B cell (primary cell): Measurements from ENCODE around the gene PYURF. TPM values are rescaled to one million over a fixed set of nuclear protein-coding genes. Genes with fewer than 3 reads are reported as not detected.

Experiments
- ATAC-seq: fragments of 200-7000 bp; cut with Tn5 transposase; one replicate; pipeline ENCODE4 v1.10.0; 2021; ENCODE audit warnings: low read depth, mild to moderate bottlenecking, moderate number of reproducible peaks, moderate library complexity
- CTCF ChIA-PET: fragments of 350-600 bp; sonication (Branson Sonifier 250); formaldehyde crosslinking; loops from one replicate; lab custom pipeline; 2021; ENCODE audit warnings: antibody characterized with exemption, inconsistent platforms; lab: Charles Lee
- POLR2A ChIA-PET: fragments of 350-600 bp; sonication (Branson Sonifier 250); formaldehyde crosslinking; loops from one replicate; lab custom pipeline; 2021; ENCODE audit warnings: antibody characterized with exemption; lab: Charles Lee
- DNase-seq: peaks from one replicate; pipeline ENCODE4 v3.0.0; 2013
- H2AFZ ChIP-seq: 2 replicates; pipeline ENCODE4 v1.6.1; 2012; ENCODE audit warnings: mild to moderate bottlenecking, low read depth, low read length; ENCODE audit not compliant: insufficient read depth, poor library complexity, severe bottlenecking
- H3K27ac ChIP-seq, 2 donors: 1 replicate in 1 of 2; 2 replicates in 1 of 2; pipeline ENCODE4 v1.5.1; 2012 to 2013; ENCODE audit warnings: low read length in 2 of 2, mild to moderate bottlenecking in 2 of 2, moderate library complexity in 1 of 2
- H3K27me3 ChIP-seq, 4 experiments: fragments of 200-600 bp in 1 of 4; sonication (generic) in 1 of 4; replicated peaks in 1 of 4; 1 replicate in 2 of 4; 2 replicates in 2 of 4; pipeline versions ENCODE4 v1.6.1 to v1.7.0; 2013 to 2016; ENCODE audit warnings: low read length in 3 of 4, mild to moderate bottlenecking in 2 of 4, mixed read lengths in 1 of 4, moderate library complexity in 1 of 4; ENCODE audit not compliant: insufficient read depth in 4 of 4, control insufficient read depth in 3 of 4; ENCODE audit errors: control extremely low read depth in 1 of 4
- H3K36me3 ChIP-seq, 2 experiments: replicated peaks in 1 of 2; 1 replicate in 1 of 2; 2 replicates in 1 of 2; pipeline versions ENCODE4 v1.6.1 to v1.7.1; 2013; ENCODE audit warnings: low read length in 1 of 2; ENCODE audit not compliant: insufficient read depth in 2 of 2, control insufficient read depth in 1 of 2; ENCODE audit errors: control extremely low read depth in 1 of 2, extremely low read depth in 1 of 2
- H3K4me1 ChIP-seq, 2 donors: fragments of 200-600 bp in 1 of 2; sonication (generic) in 1 of 2; 1 replicate in 1 of 2; 2 replicates in 1 of 2; pipeline versions ENCODE4 v1.5.1 to v1.6.1; 2013 to 2017; ENCODE audit warnings: low read length in 2 of 2; ENCODE audit not compliant: control insufficient read depth in 2 of 2, insufficient read depth in 2 of 2
- H3K4me2 ChIP-seq: replicated peaks from 2 replicates; pipeline ENCODE3; 2012; ENCODE audit warnings: mild to moderate bottlenecking, low read depth, low read length; ENCODE audit not compliant: poor library complexity, severe bottlenecking
- H3K4me3 ChIP-seq, 5 experiments: fragments of 200-600 bp in 1 of 5; sonication (generic) in 1 of 5; 1 replicate in 3 of 5; 2 replicates in 2 of 5; pipeline versions ENCODE4 v1.5.1 to v1.7.0; 2011 to 2016; ENCODE audit warnings: low read length in 4 of 5, mild to moderate bottlenecking in 4 of 5, low read depth in 2 of 5, control low read depth in 1 of 5, moderate library complexity in 1 of 5; ENCODE audit not compliant: insufficient read depth in 1 of 5; ENCODE audit errors: control extremely low read depth in 1 of 5, extremely low read depth in 1 of 5
- H3K79me2 ChIP-seq: fragments of 200-600 bp; sonication (generic); one replicate; pipeline ENCODE4 v1.6.0; 2016; ENCODE audit warnings: low read length; ENCODE audit not compliant: control insufficient read depth, insufficient read depth
- H3K9ac ChIP-seq: fragments of 200-600 bp; sonication (generic); 2 replicates; pipeline ENCODE4 v1.6.1; 2017; ENCODE audit warnings: mild to moderate bottlenecking, low read length, moderate library complexity
- H3K9me3 ChIP-seq, 3 donors: one replicate each; pipeline versions ENCODE4 v1.6.1 to v1.7.1; 2013; ENCODE audit warnings: low read length in 2 of 3; ENCODE audit not compliant: control insufficient read depth in 2 of 3, insufficient read depth in 1 of 3; ENCODE audit errors: control extremely low read depth in 1 of 3
- H4K20me1 ChIP-seq: 2 replicates; pipeline ENCODE4 v1.6.0; 2012; ENCODE audit warnings: mild to moderate bottlenecking, low read length; ENCODE audit not compliant: insufficient read depth, control insufficient read depth, poor library complexity, severe bottlenecking
- H3K27ac Mint-ChIP-seq: one replicate; pipeline ENCODE4 v1.8.0; 2021; ENCODE audit warnings: mixed read lengths
- H3K27me3 Mint-ChIP-seq: one replicate; pipeline ENCODE4 v1.8.0; 2021; ENCODE audit warnings: mixed read lengths
- H3K4me1 Mint-ChIP-seq: one replicate; pipeline ENCODE4 v1.8.0; 2021; ENCODE audit warnings: mixed read lengths
- H3K4me3 Mint-ChIP-seq: one replicate; pipeline ENCODE4 v1.8.0; 2021; ENCODE audit warnings: mixed read lengths
- H3K9me3 Mint-ChIP-seq: one replicate; pipeline ENCODE4 v1.8.0; 2022; ENCODE audit warnings: mixed read lengths; ENCODE audit not compliant: insufficient read depth
- CTCF ChIP-seq: fragments of 200-600 bp; IDR thresholded peaks from one replicate; pipeline ENCODE4 v1.8.0; 2022; ENCODE audit warnings: antibody characterized with exemption, mild to moderate bottlenecking
- EZH2 ChIP-seq: IDR thresholded peaks from 2 replicates; pipeline ENCODE4 v1.6.1; 2012; ENCODE audit warnings: borderline replicate concordance, low read depth, mild to moderate bottlenecking, moderate library complexity, low read length; ENCODE audit not compliant: insufficient read depth, poor library complexity, severe bottlenecking
- WGBS: methylation state at CpG from one replicate; pipeline ENCODE4 v1.1.5; 2013; ENCODE audit warnings: missing lambda C conversion rate; ENCODE audit not compliant: insufficient coverage; 5-methylcytosine and 5-hydroxymethylcytosine counted together
- intact Hi-C: fragments of 100-400 bp; cut with micrococcal nuclease; formaldehyde crosslinking; loops from one replicate; pipeline ENCODE4 v1.10.0; 2022
- polyA plus RNA-seq: library from polyadenylated mRNA; depleted of rRNA; stranded (reverse); fragments of >200 nt; gene quantifications from 2 replicates; pipeline ENCODE4 v1.2.3, GENCODE V29; 2012
- total RNA-seq, 2 donors: library from RNA; stranded (reverse); fragments of 120-200 nt in 1 of 2; gene quantifications; 1 replicate in 1 of 2; 2 replicates in 1 of 2; pipeline versions ENCODE4 v1.2.3 to v1.2.4, GENCODE V29; 2013 to 2022

Gene PYURF
- total and polyA plus RNA-seq, 2 donors (not counting 1 experiment from before 2014, with no cell fraction given) = 14.9 to 38.1 TPM

DNA sequence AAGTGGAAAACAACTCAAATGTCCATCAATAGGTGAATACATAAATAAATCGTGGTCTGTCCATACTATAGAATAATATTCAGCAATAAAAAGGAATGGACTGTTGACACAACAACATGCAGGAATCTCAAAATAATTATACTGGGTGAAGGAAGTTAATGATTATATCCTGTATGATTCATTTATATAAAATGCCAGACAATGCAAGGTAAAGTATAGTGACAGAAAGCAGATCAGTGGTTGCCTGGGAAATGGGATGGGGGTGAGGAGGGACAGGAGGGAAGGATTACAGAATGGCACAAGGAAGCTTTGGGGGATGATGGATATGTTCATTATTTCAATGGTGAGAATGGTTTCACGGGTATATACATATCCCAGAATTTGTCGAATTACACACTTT lies 12.3 kb downstream of the PYURF start:
- H3K9ac ChIP-seq = no peak overlapping the region
- no peak for ATAC-seq
- intact Hi-C loops = no loop called here
- no peak overlapping the region for H3K4me3 Mint-ChIP-seq
- no peak for TF ChIP-seq CTCF
- TF ChIP-seq EZH2 = no peak
- H4K20me1 ChIP-seq = no peaks in the 10 kb centered on the region
- H3K4me3 ChIP-seq = no peak overlapping the region
- H3K9me3 ChIP-seq = no peaks in the 10 kb centered on the region
- H3K27ac Mint-ChIP-seq = no peak overlapping the region
- POLR2A ChIA-PET = no interaction called here
- H2AFZ ChIP-seq = no peak overlapping the region
- no peaks in the 10 kb centered on the region for H3K27me3 ChIP-seq
- H3K27me3 Mint-ChIP-seq = peaks cover 3% of the 10 kb centered on the region
- H3K9me3 Mint-ChIP-seq = no peaks in the 10 kb centered on the region
- DNase-seq = no peak
- H3K4me1 ChIP-seq = no peaks in the 10 kb centered on the region
- no peaks in the 10 kb centered on the region for H3K4me1 Mint-ChIP-seq
- CTCF ChIA-PET = interaction anchor here (0.9 to 16.3 kb wide), 2 partner anchors 10 to 291 kb away, joined by 3 to 506 read pairs; no protein-coding TSS in a partner anchor
- no peaks in the 10 kb centered on the region for H3K79me2 ChIP-seq
- H3K27ac ChIP-seq = no peak overlapping the region
- H3K36me3 ChIP-seq = no peaks in the 10 kb centered on the region
- no peak overlapping the region for H3K4me2 ChIP-seq
- WGBS = no CpG with 5 or more reads among the region's 3 CpGs

DNA sequence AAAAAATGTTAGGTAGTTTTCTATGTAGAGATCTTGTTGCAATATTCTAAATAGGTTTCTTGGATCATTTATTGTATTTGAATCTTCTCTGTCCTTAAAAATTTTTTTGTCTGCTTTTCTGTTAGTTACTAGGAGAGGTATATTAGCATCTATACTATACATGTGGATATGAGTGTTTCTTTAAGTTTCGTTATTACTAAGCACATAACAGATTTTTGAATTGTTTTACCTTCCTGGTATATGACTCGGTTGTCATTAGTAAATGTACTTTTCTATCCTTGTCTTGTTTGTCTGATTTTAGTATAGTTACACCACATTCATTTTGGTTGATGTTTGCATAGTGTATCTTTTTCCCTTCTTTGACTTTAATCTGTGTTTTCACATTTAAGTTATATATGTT lies 20.2 kb downstream of the PYURF start:
- H3K27ac Mint-ChIP-seq = no peak overlapping the region
- no CpG with 5 or more reads among the region's 2 CpGs for WGBS
- TF ChIP-seq EZH2 (no peak), CTCF (no peak)
- no peak for ATAC-seq
- H3K4me3 Mint-ChIP-seq = no peak overlapping the region
- Histone ChIP-seq H3K27me3 (no peaks in the 10 kb centered on the region), H3K4me2 (no peak overlapping the region), H3K9ac (no peak overlapping the region), H3K9me3 (no peaks in the 10 kb centered on the region), H2AFZ (no peak overlapping the region), H4K20me1 (no peaks in the 10 kb centered on the region), H3K4me1 (no peaks in the 10 kb centered on the region), H3K4me3 (no peak overlapping the region), H3K79me2 (no peaks in the 10 kb centered on the region), H3K27ac (no peak overlapping the region), H3K36me3 (no peaks in the 10 kb centered on the region)
- intact Hi-C loops = no loop called here
- ChIA-PET POLR2A (no interaction called here), CTCF (interaction anchor here (1.5 kb wide), 1 partner anchor 284 kb away, joined by 4 read pairs; no protein-coding TSS in a partner anchor)
- H3K27me3 Mint-ChIP-seq = no peaks in the 10 kb centered on the region
- no peaks in the 10 kb centered on the region for H3K4me1 Mint-ChIP-seq
- no peaks in the 10 kb centered on the region for H3K9me3 Mint-ChIP-seq
- DNase-seq = no peak
